RCC 7860 (cell line): ENCODE results near the gene PSKH1.
"Not testable (repeated sequence)": the region's sequence is repeated elsewhere in the genome, so short reads cannot be mapped to it uniquely, and the experiment has no call there.

Source experiments
- DNase-seq: peaks from one replicate; pipeline ENCODE4 v3.0.0-alpha.2; 2015; ENCODE audit warnings: low spot score
- FAIRE-seq: peaks from 2 replicates; lab custom pipeline; 2012; peaks lifted over from hg19 to GRCh38; lab: Jason Lieb, UNC

The PSKH1 gene

DNA sequence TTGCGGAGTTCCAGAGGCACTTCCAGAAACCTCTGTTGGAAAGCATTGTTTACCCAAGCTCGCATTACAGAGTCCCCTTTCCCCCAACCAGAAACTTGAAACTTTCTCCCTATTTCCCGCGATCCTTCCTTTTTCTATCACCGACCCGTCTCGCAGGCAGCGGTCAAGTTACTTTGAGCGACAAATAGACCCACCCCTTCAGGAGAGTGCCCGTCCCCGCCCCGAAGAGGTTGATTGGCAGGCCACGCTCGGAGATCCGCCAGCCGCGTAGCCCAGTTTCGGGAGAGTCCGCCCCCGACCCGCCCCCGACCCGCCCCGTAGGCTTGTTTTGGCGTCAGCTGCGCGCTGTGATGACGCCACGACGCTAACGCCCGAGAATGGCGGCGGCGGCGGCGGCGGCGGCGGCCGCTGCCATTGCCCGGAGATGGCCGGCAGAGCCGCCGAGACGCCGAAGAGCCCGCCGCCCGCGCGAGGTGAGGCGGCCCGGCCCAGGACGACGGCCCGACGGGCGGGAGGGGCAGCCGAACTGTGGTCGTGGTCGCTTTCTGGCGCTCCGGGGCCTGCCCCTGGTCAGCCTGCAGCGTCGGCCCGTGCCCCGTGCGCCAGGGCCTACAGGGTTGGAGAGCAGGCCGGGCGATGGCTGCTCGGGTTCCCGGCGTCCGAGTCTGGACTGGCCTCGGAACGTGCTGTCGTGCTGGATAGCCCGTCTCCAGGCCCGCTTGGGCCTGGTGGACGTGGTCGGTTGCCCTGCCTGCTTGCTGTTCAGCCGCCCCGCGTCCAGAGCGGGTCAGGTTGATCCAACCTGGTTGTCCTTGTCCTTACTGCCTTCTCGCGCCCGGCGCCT, at the start of gene PSKH1:
Gene PSKH1, plus strand, starts transcription at position 356 of the 844 bp plus-strand sequence. CDS start 15,496 bp downstream, outside the sequence.
- DNase-seq (peak; percentile 87), FAIRE-seq (no peak)

DNA sequence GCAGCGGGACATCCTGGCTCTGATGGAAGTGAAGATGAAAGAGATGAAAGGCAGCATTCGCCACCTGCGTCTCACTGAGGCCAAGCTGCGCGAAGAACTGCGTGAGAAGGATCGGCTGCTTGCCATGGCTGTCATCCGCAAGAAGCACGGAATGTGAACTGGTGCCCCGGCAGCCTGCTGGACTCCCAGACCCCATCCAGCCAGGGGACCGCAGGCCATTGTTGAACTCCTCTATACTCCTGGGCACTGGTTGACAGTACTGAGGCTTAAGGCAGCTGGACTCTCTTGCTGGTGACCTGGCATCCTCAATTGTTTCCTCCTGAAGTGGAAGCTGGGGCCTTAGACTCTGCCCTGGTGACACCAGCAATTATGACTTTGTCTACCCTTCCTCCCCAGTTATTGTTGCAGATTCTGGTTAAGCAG, 49.7 kb upstream of the PSKH1 start:
- DNase-seq, result no peak
- no peak for FAIRE-seq

DNA sequence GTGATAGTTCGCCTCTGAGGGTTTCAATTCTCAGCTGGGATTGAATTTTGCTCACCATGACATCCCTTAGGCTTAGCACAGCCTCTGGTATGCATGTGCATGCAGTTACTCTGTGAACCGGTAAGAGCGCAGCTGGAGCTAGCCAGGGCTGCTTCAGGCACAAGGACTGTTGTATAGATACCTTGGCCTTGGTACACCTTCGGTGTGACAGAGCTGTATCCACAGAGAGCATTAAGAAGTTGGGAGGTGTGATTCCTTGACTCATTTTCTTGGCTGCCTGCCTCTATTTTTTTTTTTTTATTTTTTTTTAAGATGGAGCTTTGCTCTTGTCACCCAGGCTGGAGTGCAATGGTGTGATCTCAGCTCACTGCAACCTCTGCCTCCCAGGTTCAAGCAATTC, 48.6 kb upstream of the PSKH1 start:
- FAIRE-seq (no peak), DNase-seq (no peak)

DNA sequence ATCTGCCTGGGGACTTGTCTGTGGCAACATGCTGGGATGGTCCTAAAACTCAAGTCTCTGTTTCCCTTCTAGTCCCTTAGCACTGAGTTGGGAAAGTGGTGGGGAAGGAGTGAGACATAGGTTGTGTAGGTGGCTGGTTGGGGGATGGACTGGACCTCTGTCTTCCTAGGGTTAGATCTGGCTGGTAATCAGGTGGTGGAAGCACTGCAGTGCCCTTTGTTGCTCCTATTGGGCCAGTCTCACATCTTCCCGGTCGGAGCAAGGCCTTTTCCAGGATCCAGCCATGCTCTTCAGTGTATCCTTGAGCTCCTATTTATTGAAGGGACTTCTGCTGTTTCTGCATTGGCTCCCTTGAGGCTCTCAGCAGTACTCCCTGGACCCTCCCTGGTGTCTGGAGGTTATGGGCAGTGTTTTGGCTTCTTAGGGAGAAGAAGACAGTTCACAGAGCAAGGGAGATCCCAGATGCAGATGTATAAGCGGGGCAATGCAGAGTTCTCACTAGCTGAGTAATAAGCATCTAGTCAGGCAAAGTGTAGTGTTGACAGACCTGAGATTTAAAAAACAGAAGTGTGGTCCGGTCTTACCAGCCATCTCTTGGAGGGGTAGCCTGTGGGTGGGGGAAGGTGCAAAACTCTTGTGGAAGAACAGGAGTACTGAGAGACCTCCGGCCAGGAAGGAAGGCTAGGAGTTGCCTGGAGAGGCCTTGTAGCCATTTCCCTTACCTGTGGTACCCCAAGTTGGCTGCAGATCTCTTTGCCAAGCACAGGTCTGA, 47.6 kb upstream of the PSKH1 start:
- no peak for FAIRE-seq
- no peak for DNase-seq

DNA sequence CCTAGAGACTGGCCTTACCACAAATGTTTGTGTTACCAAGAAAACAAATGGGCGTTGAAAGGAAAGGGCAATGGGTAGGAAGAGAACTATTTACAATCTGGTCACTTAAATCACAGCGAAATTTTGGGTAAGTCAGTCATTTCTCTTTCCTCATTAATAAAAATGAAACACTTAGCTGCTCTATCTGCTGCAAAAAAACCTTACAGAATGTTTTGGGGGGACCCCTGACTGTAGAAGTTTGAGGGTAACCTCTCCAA, 47.1 kb upstream of the PSKH1 start:
- FAIRE-seq (no peak), DNase-seq (no peak)

DNA sequence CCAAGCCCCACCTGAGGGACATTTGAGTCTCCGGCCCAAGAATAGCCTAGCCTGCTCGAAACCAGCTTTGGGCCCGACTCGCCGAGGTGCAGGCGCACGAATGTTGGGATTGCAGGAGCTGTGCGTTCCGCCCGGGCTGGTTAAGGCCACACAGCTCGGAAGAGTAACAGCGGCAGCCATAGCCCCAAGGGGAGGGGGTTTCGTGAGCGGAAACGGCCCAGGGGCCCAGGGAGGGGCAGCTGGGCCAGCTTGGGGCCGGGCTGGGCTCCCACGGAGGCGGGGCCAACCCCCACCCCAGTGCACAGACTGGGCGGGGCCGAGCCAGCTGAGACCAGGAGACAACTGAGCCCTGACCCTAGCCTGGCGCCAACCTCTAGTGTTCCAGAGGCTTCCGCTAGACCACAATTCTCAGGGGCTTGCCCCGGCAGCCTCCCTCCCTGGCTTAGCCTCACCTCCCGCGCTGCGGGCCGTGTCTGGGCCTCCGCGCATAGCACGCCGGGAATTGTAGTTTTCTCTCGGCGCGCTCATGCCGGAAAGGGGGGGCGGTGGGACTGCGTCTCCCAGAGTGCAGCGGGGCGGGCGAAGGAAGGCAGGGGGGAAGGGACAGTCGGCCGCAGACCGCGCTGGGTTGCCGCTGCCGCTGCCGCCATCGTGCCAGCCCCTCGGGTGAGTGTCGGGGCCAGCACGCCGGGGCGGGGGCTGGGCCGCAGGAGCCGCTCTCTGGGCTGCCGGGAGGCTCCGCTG, 46.6 kb upstream of the PSKH1 start, which contains the start of gene NUTF2:
Gene NUTF2, plus strand, starts transcription at position 614 of the 744 bp plus-strand sequence. CDS start 18,198 bp downstream, outside the sequence.
- FAIRE-seq (peak; percentile 65), DNase-seq (peak; percentile 93)

DNA sequence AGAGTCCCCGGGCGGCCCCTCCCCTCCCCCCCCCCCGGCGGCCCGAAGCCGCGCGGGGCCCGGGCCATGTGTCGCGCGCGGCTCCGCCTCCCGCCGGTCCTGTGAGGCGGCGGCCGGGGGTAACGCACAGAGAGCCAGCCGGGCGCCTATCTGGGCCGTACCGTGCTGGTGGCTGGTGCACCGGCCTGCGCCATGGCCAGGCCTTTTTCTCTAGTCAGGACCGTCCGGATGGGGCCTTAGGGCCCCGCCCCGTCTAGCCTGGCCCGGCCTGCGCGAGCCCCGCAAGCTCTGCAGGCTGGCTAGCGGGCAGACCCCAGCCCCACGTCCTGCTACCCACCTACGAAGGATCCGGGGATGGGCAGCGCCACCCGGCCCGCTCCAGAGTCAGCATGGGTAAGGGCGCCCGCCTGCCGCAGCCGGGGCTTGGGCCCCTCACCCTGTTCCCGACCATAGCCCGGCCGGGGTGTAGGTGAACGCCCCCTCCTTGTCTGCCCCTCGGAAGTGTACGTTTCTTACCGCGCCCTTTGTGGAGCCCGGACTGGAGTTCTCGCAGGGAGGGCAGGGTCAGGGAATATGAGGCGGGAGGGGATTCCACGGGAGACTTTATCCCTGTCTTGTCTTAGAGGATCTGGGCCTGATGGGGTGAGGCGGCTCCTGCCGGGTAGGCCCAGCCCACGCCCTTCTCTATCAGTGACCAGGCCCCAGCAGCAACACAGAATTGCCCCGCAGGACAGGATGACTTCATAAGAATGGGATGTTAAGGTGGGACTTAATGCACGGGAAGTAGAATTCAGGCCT, 45.8 kb upstream of the PSKH1 start, which contains the start of gene CENPT:
Gene CENPT, minus strand, starts transcription at position 630 of the 798 bp plus-strand sequence. CDS start 13,834 bp downstream, outside the sequence.
- DNase-seq, result peak; percentile 70
- FAIRE-seq, result no peak

DNA sequence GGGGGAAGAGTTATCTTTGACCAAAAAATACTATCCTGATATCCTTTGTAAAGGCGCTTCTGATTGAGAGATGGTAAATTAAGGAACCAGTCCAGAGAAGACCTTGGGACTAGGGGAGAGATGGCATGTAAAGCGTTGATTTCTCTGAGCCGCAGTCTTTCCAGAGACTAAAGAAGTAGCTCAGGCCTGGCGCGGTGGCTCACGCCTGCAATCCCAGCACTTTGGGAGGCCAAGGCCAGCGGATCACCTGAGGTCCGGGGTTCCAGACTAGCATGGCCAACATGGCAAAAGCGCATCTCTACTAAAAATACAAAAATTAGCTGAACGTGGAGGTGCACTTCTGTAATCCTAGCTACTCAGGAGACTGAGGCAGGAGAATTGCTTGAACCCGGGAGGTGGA, 44.9 kb upstream of the PSKH1 start:
- no peak for FAIRE-seq
- no peak for DNase-seq

DNA sequence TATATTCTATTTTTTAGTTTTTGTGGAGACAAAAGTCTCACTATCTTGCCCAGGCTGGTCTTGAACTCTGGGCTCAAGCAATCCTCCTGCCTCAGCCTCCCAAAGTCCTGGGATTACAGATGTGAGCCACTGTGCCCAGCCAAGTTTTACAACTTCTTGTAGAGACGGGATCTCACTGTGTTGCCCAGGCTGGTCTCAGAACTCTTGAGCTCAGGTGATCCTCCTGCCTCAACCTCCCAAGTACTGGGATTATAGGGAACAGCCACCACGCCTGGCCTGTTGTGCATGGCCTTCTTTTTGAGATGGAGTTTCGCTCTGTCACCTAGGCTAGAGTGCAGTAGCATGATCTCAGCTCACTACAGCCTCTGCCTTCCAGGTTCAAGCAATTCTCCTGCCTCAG, 39.4 kb upstream of the PSKH1 start:
- no peak for FAIRE-seq
- DNase-seq, result no peak

DNA sequence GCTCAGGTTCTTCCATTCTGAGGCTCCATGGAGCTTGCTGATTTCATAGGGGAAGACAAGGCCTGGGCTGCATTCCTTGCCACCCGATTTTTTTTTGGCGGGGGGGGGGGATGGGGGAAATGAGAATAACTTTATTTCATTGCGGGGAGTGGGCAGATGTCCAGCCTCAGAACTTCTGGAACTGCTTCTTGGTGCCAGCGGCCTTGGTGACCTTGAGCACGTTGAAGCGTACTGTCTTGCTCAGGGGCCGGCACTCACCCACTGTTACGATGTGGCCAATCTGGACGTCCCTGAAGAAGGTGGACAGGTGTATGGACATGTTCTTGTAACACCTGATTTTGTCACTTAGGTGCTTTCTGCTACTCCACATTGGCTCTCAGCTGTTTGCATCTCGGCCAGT, 37.3 kb upstream of the PSKH1 start:
- FAIRE-seq (no peak), DNase-seq (no peak)

DNA sequence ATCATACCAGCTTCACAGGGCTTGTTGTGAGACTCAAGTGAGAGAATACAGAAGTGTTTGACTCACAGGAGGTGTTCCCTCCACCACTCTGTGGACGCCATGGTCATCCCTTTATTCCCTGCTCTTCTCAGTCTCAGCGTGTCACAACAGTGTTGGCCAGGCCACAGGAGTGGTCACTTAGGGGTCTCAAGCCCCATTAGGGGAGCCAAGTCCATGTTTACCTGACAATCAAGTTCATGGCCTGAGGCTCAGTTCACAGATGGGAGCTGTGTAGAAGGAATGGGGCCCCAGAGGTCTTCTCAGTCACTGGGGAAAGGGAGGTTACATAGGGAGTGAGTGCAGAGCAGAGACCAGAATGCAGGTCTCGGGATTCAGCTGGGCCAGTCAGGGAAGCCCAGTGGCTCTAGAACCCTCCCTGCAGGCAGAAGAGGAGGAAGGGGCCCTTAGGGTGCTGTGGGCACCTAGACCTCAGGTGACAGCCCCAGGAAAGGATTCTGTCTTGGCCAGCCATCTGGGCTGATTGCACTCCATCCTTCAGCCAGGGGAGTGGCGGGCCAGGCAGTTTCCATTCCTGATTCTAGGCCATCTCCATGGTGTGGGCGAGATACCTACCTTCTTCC, 36.0 kb upstream of the PSKH1 start:
- DNase-seq, result no peak
- FAIRE-seq, result no peak

DNA sequence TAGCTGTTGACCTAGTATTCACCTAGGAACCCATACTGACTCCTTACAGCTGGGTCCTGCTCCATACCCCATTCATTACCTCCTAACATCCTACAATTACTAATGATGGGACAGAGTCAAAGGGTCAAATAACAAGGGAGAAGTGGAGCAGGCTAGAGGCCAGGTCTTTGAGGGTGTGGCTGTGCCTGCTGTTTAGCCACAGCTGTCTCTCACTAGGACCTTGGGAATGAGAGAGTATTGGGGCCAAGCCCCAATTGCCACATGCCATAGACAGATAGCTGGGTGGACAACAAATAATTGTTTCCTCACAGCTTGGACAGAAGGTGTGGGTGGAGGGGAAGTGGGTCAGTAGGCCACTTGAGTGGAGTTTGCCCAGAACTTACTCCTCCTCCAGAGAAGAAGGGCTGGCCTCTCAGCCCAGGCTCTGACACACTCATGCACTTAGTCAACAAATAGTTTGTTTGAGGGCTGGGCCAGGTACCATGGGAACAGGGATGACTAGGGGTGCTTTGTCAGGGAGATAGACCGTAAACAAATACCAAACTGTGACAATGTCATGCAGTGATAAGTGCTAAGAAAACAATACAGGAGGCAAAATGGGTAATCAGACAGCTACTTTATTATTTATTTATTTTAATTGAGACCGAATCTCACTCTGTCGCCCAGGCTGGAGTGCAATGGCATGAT, 35.4 kb upstream of the PSKH1 start:
- no peak for FAIRE-seq
- peak; percentile 90 for DNase-seq

DNA sequence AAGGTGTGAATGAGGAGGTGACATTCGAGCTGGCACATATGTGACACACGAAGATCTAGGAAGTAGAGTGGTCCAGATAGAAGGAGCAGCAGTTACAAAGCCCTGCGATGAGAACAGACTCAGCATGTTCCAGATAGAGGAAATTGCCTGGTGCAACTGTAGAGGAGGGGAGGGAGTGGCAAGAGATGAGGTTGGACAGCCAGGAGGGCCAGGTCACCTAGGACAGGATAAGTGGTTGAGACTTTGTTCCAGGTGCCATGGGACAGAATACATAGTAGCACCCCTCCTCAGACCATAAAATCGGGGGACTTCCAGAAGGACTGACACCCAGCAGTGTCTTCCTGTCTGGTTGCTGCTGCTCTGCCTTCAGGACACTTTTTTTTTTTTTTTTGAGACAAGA, 34.6 kb upstream of the PSKH1 start:
- no peak for DNase-seq
- FAIRE-seq, result no peak

DNA sequence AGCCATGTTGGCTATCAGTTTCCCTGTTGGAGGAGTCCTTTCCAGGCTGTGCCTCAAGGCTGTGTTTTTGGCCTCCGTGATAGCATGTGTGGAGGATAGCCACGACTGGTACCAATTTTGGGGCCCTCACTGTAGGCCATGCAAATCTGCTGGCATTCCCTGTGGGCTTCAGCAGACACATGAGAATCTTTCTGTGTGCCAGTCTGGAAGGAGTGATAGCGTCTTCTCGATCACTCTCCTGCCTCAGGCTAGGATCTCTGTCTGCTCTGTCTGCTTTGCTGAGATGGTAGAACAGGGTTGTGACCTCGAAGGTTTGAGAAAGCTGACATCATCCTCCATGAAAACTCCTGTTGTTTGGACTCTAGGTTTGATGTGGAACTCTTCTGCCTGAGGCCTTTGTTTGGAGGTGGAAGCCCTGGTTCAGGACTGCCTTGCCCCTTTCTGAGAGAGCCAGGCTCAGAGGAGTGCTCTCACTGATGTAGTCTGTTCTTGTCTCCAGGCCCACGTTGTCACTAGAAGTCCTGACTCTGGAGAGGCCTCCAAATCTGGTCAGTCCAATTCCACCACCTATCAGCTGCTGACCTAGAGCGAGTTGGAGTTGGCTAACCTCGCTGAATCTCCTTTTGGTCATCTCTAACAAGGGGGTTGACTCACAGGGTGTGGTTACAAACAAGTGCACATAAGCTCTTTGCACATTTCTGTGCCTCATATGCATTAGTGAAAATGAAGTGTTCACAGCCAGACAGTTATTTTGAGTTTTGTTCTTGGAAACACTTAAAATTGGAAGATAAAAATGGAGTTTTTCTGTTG, 32.3 kb upstream of the PSKH1 start:
- no peak for DNase-seq
- no peak for FAIRE-seq

DNA sequence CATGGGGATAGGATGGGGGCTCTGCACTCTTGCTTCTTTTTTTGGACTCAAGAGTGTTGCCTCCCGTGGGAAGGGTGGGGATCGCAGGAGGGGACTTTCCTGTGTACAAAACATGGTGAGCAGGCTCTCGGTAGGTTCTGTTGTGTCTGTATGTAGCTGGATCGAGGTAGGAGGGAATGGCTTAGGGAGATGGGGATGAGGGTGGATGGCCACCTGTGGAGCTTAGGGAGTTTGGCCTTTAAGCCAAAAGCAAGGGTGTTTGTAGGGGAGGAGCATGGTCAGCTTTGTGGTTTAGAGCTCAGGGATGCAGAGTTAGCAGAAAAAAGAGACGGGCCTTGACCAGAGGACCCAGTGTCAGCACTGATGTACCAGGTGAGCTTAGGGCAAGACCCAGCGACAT, 31.2 kb upstream of the PSKH1 start:
- no peak for FAIRE-seq
- no peak for DNase-seq

DNA sequence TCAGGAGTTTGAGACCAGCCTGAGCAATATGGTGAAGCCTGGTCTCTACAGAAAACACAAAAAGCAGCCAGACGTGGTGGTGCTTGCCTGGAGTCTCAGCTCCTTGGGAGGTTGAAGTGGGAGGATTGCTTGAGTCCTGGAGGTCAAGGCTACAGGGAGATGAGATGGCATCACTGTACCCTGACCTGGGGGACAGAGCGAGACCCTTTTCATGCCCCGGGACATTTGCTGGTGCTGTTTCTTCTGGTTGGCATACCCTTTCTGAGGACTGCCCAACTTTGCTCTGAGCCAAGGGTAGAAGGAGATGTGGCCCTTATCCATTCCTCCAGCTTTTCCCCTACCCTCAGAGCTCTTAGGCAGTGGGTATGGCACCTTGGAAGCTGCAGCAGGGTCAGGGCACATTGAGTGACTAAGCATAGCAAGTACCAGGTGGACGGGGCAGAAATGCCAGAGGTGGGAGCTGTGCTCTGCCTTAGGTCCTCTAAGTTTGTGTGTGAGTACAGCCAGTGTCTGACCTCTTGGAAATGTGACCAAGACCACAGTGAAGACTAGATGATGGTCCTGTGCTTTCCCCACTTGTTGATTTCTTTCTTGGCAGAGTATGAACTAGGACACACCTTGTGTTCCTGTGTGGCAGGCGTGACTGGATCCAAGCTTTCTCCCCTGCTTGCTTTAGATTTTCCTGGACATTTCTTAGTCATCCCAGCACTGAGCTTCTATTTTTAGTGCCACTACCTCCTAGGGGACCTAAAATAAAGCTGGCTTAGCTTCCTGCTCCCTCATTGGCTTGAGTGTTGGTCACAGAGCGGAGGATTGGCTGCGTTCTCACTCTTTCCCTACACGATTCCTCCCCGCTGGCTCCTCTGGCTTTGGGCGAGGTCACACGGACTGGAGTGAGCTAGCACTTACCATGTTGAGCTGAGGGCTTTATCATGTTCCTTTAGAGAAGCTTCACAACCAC, 30.2 kb upstream of the PSKH1 start:
- DNase-seq (no peak), FAIRE-seq (no peak)

DNA sequence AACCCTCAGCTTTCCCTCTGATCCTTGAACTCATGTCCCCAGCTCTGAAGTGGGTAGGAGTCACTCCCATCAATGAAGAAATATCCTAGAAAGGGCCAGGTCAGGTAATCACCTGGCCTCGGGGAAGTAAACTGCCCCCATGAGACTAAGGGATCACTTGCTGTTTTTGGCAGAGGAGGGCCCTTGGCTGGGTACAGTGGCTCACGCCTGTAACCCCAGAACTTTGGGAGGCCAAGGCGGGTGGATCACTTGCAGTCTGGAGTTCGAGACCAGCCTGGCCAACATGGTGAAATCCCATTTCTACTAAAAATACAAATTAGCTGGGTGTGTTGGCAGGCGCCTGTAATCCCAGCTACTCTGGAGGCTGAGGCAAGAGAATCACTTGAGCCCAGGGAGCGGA, 29.0 kb upstream of the PSKH1 start:
- DNase-seq, FAIRE-seq: not testable (repeated sequence)

DNA sequence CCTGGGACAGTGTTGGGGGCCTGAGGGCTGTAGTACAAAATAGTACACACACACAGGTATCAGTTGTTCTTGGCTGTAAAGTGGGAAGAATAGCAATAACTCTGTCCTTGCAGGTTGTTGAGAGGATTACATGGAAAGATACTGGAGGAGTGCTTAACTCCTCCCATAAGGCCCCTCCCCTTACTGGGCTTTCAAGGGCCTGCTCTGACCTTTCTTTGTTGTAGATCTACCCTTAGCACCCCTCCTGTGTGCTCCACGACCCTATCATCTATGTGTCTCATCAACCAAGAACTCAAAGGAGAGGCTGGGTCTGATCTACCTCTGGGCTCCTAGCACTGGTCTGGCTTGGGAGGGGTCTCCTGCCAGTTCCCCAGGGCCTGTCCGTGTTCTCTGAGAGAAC, 28.5 kb upstream of the PSKH1 start:
- DNase-seq (no peak), FAIRE-seq (no peak)
